ENCODE measurements around the gene FAM50A. TPM values are rescaled to one million over a fixed set of nuclear protein-coding genes. Genes with fewer than 3 reads are reported as not detected.

The FAM50A gene
- total and polyA plus RNA-seq, 4 donors = 10.9 to 25.1 (median 14.0) TPM

DNA sequence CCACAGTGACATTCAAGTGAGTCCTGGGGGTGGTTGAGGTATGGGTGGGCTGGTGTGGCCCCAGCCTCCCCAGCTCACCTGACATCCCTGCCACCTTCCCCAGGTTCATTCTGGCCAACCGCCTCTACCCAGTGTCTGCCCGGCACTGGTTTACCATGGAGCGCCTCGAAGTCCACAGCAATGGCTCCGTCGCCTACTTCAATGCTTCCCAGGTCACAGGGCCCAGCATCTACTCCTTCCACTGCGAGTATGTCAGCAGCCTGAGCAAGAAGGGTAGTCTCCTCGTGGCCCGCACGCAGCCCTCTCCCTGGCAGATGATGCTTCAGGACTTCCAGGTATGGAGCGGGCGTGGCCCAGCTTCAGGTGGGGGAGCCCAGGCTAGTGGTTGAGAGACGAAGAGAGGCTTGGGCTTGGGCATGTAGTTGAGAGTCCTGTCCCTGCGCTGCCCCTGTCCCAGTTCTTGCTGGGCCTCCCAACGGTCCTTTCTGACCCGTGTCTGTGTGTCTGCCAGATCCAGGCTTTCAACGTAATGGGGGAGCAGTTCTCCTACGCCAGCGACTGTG lies 8.7 kb upstream of the FAM50A start:
- no peak for DNase-seq (ENCODE audit: low spot score)
- Histone ChIP-seq H3K4me3 (ENCODE audit: low read depth in 1 of 3, low read length in 3 of 3) (no peak overlapping the region), H3K4me1 (ENCODE audit: control insufficient read depth in 4 of 4, insufficient read depth in 4 of 4, low read length in 3 of 4) (peaks cover 10 to 20% (median 14%) of the 10 kb centered on the region in 4 donors), H3K9ac (ENCODE audit: low read depth in 1 of 2, low read length in 2 of 2) (no peak overlapping the region), H3K27me3 (ENCODE audit: control insufficient read depth in 4 of 4, insufficient read depth in 4 of 4, low read length in 3 of 4) (no peaks in the 10 kb centered on the region), H3K27ac (ENCODE audit: low read depth in 1 of 2, low read length in 2 of 2) (no peak overlapping the region), H3K9me3 (ENCODE audit: control insufficient read depth in 4 of 4, low read length in 3 of 4) (no peaks in the 10 kb centered on the region), H3K36me3 (ENCODE audit: control insufficient read depth in 4 of 4, insufficient read depth in 3 of 4, low read depth in 1 of 4, low read length in 3 of 4) (peaks cover 3 to 10% (median 5%) of the 10 kb centered on the region in 4 donors)
- whole genome bisulfite sequencing = 96% methylated on average over 19 of the region's 19 CpGs
- TF ChIP-seq EGR1 (IDR thresholded peaks at IDR 0.05; ENCODE audit: low read depth in 2 of 2) (no peak), HNF4G (IDR thresholded peaks at IDR 0.05) (no peak), NR2F2 (IDR thresholded peaks at IDR 0.05) (no peak), FOXA2 (IDR thresholded peaks at IDR 0.05) (no peak)
- TF ChIP-seq, protein P1, sequence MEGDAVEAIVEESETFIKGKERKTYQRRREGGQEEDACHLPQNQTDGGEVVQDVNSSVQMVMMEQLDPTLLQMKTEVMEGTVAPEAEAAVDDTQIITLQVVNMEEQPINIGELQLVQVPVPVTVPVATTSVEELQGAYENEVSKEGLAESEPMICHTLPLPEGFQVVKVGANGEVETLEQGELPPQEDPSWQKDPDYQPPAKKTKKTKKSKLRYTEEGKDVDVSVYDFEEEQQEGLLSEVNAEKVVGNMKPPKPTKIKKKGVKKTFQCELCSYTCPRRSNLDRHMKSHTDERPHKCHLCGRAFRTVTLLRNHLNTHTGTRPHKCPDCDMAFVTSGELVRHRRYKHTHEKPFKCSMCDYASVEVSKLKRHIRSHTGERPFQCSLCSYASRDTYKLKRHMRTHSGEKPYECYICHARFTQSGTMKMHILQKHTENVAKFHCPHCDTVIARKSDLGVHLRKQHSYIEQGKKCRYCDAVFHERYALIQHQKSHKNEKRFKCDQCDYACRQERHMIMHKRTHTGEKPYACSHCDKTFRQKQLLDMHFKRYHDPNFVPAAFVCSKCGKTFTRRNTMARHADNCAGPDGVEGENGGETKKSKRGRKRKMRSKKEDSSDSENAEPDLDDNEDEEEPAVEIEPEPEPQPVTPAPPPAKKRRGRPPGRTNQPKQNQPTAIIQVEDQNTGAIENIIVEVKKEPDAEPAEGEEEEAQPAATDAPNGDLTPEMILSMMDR (IDR thresholded peaks at IDR 0.05; ENCODE audit: low read depth, low read length, missing input control) = no peak
- TF ChIP-seq, protein P2, sequence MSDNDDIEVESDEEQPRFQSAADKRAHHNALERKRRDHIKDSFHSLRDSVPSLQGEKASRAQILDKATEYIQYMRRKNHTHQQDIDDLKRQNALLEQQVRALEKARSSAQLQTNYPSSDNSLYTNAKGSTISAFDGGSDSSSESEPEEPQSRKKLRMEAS (IDR thresholded peaks at IDR 0.05) = no peak

GRCh38 chrX:154436374-154436982 lies 7.5 kb upstream of the FAM50A start:
- Histone ChIP-seq H3K27me3 (ENCODE audit: control insufficient read depth in 4 of 4, insufficient read depth in 4 of 4, low read length in 3 of 4) (no peaks in the 10 kb centered on the region), H3K4me3 (ENCODE audit: low read depth in 1 of 3, low read length in 3 of 3) (peak overlapping the region in 2 of 3 donors; percentile 26 to 75), H3K9ac (ENCODE audit: low read depth in 1 of 2, low read length in 2 of 2) (no peak overlapping the region), H3K9me3 (ENCODE audit: control insufficient read depth in 4 of 4, low read length in 3 of 4) (no peaks in the 10 kb centered on the region), H3K36me3 (ENCODE audit: control insufficient read depth in 4 of 4, insufficient read depth in 3 of 4, low read depth in 1 of 4, low read length in 3 of 4) (peaks cover 3 to 10% (median 5%) of the 10 kb centered on the region in 4 donors), H3K4me1 (ENCODE audit: control insufficient read depth in 4 of 4, insufficient read depth in 4 of 4, low read length in 3 of 4) (peaks cover 10 to 18% (median 14%) of the 10 kb centered on the region in 4 donors), H3K27ac (ENCODE audit: low read depth in 1 of 2, low read length in 2 of 2) (peak overlapping the region; percentile 37 to 50)
- WGBS = 17% methylated on average over 52 of the region's 78 CpGs
- no peak for DNase-seq (ENCODE audit: low spot score)
- TF ChIP-seq, protein P2 (IDR thresholded peaks at IDR 0.05) = no peak
- TF ChIP-seq YY1 (IDR thresholded peaks at IDR 0.05) (no peak), JUND (IDR thresholded peaks at IDR 0.05) (no peak), REST (IDR thresholded peaks at IDR 0.05) (no peak), FOXA2 (IDR thresholded peaks at IDR 0.05) (no peak), HNF4A (conservative IDR thresholded peaks at IDR 0.05) (no peak), FOXA1 (IDR thresholded peaks at IDR 0.05) (no peak), RAD21 (IDR thresholded peaks at IDR 0.05) (no peak), TAF1 (conservative IDR thresholded peaks at IDR 0.05) (no peak), SP1 (IDR thresholded peaks at IDR 0.05) (no peak), NR2F2 (IDR thresholded peaks at IDR 0.05) (no peak), HNF4G (IDR thresholded peaks at IDR 0.05) (no peak), ATF3 (IDR thresholded peaks at IDR 0.05) (no peak)
- TF ChIP-seq, protein P3, sequence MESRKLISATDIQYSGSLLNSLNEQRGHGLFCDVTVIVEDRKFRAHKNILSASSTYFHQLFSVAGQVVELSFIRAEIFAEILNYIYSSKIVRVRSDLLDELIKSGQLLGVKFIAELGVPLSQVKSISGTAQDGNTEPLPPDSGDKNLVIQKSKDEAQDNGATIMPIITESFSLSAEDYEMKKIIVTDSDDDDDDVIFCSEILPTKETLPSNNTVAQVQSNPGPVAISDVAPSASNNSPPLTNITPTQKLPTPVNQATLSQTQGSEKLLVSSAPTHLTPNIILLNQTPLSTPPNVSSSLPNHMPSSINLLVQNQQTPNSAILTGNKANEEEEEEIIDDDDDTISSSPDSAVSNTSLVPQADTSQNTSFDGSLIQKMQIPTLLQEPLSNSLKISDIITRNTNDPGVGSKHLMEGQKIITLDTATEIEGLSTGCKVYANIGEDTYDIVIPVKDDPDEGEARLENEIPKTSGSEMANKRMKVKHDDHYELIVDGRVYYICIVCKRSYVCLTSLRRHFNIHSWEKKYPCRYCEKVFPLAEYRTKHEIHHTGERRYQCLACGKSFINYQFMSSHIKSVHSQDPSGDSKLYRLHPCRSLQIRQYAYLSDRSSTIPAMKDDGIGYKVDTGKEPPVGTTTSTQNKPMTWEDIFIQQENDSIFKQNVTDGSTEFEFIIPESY (IDR thresholded peaks at IDR 0.05) = no peak

Measured in liver (tissue), 9 donors.